ENCODE results near the gene PHF24. TPM values are rescaled to one million over a fixed set of nuclear protein-coding genes. Genes with fewer than 3 reads are reported as not detected.

PHF24 gene
- total and polyA plus RNA-seq, 2 of the 4 experiments (the other 2 are of a cell fraction) = 0.02 TPM; not detected in 1

DNA sequence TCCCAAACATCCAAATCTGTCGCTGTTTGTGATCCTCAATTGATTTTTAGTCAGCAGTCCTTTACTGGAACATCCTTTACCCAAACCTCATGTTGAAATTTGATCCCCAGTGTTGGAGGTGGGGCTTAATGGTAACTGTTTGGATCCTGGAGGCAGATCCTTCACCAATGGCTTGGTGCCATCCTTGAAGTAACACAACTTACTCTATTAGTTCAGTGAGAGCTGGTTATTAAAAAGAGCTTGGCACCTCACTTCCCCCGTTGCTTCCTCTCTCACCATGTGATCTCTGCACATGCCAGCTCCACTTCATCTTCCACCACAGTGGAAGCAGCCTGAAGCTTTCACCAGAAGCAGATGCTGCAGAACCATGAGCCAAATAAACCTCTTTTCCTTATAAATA is 71.8 kb downstream of the PHF24 start:
- in situ Hi-C loops (cut with MboI; ENCODE audit: low sequenced_read_pairs) = no loop called here
- Histone ChIP-seq H3K4me3 (ENCODE audit: insufficient read depth, low read depth, low read length) (no peak overlapping the region), H4K91ac (ENCODE audit: insufficient read depth, low read depth, low read length) (no peak overlapping the region), H3K9me1 (ENCODE audit: insufficient read depth, low read length) (peaks cover 8% of the 10 kb centered on the region; the same call in 1 of the 2 replicates), H2BK20ac (ENCODE audit: low read depth, low read length) (no peak overlapping the region), H3K27me3 (ENCODE audit: control insufficient read depth, insufficient read depth, low read length) (no peaks in the 10 kb centered on the region), H3K27ac (ENCODE audit: insufficient read depth, low read length) (no peak overlapping the region), H2AK9ac (replicated peaks; ENCODE audit: low read depth, low read length, poor library complexity) (no peak overlapping the region), H4K8ac (ENCODE audit: low read depth in 2 of 2, low read length in 2 of 2) (no peak overlapping the region), H3K9ac (ENCODE audit: low read depth, low read length) (no peak overlapping the region), H3K79me1 (ENCODE audit: low read depth in 1 of 2, low read length in 2 of 2) (no peaks in the 10 kb centered on the region), H4K5ac (ENCODE audit: low read depth, low read length) (no peak overlapping the region), H3K4ac (ENCODE audit: low read depth, low read length) (no peak overlapping the region), H3K18ac (ENCODE audit: low read depth, low read length) (no peak overlapping the region), H4K20me1 (ENCODE audit: insufficient read depth, low read length) (no peaks in the 10 kb centered on the region), H2BK5ac (ENCODE audit: low read depth, low read length, poor library complexity, severe bottlenecking) (no peak overlapping the region), H2BK15ac (ENCODE audit: low read depth, low read length) (no peak overlapping the region), H3K4me1 (ENCODE audit: control insufficient read depth, insufficient read depth, low read length) (peaks cover 7% of the 10 kb centered on the region), H3K23ac (ENCODE audit: low read depth, low read length) (no peak overlapping the region), H2BK120ac (ENCODE audit: low read depth, low read length) (no peak overlapping the region), H3K36me3 (ENCODE audit: control insufficient read depth, insufficient read depth, low read length) (no peaks in the 10 kb centered on the region), H3K4me2 (ENCODE audit: low read depth, low read length) (no peak overlapping the region), H3K56ac (ENCODE audit: extremely low read depth, insufficient read depth, low read length) (no peak overlapping the region), H3K9me3 (ENCODE audit: control insufficient read depth, insufficient read depth, low read length) (no peaks in the 10 kb centered on the region), H2AK5ac (ENCODE audit: low read depth, low read length) (no peak overlapping the region), H3K14ac (replicated peaks; ENCODE audit: low read depth, low read length) (no peak overlapping the region), H2AFZ (replicated peaks; ENCODE audit: low read length, poor library complexity) (no peak overlapping the region)
- dilution Hi-C loops (cut with HindIII; ENCODE audit: low sequenced_read_pairs, unreplicated experiment) = no loop called here
- CTCF ChIA-PET = no interaction called here
- WGBS, 2 experiments (ENCODE audit: extremely low coverage in 2 of 2, insufficient read length in 1 of 2) = no CpG with 5 or more reads among the region's 2 CpGs
- TF ChIP-seq POLR2A (IDR thresholded peaks at IDR 0.05; ENCODE audit: low read depth, low read length) = no peak
- TF ChIP-seq MAFK (IDR thresholded peaks at IDR 0.05; ENCODE audit: low read depth, low read length) = no peak
- no peak for TF ChIP-seq CHD1 (IDR thresholded peaks at IDR 0.05; ENCODE audit: low read depth, low read length)
- TF ChIP-seq MAZ (IDR thresholded peaks at IDR 0.05; ENCODE audit: borderline replicate concordance, low read depth, low read length) = no peak
- no peak for TF ChIP-seq CEBPB (IDR thresholded peaks at IDR 0.05; ENCODE audit: low read depth, low read length)
- TF ChIP-seq RFX5 (IDR thresholded peaks at IDR 0.05; ENCODE audit: low read depth, low read length) = no peak
- TF ChIP-seq RAD21 (IDR thresholded peaks at IDR 0.05; ENCODE audit: low read length) = no peak
- TF ChIP-seq RCOR1 (IDR thresholded peaks at IDR 0.05; ENCODE audit: insufficient replicate concordance, low read length) = no peak
- TF ChIP-seq NFE2L2 (IDR thresholded peaks at IDR 0.05; ENCODE audit: low read depth, low read length) = no peak
- no TSS peak for BruUV-seq (replicated peaks)
- DNase-seq (no peak), ATAC-seq (ENCODE audit: low read depth) (no peak)
- intact Hi-C loops (cut with micrococcal nuclease) = no loop called here
- POLR2A ChIA-PET (ENCODE audit: unreplicated experiment) = no interaction called here

Other genes with a start within 250 kb of the PHF24 start
- not detected in 2 replicates for gene CCL21, start 248.1 kb upstream of the PHF24 start, total RNA-seq (2012; rRNA removed)
- not detected in 2 replicates for gene CCL21, start 248.1 kb upstream of the PHF24 start, polyA plus RNA-seq (2012; rRNA removed)
- 11.7 and 14.9 TPM in 2 replicates for gene DNAJB5, start 31.5 kb downstream of the PHF24 start, total RNA-seq (2012; rRNA removed)
- gene DNAJB5, start 31.5 kb downstream of the PHF24 start, polyA plus RNA-seq (2012; rRNA removed) = 9.9 and 11.4 TPM in 2 replicates
- 492 and 516 TPM in 2 replicates for gene VCP, start 114.3 kb downstream of the PHF24 start, total RNA-seq (2012; rRNA removed)
- 291 and 292 TPM in 2 replicates for gene VCP, start 114.3 kb downstream of the PHF24 start, polyA plus RNA-seq (2012; rRNA removed)
- 13.9 and 16.1 TPM in 2 replicates for gene FANCG, start 121.7 kb downstream of the PHF24 start, total RNA-seq (2012; rRNA removed)
- gene FANCG, start 121.7 kb downstream of the PHF24 start, polyA plus RNA-seq (2012; rRNA removed) = 19.3 and 20.4 TPM in 2 replicates
- gene PIGO, start 138.3 kb downstream of the PHF24 start, total RNA-seq (2012; rRNA removed) = 8.1 and 9.3 TPM in 2 replicates
- 17.9 and 18.2 TPM in 2 replicates for gene PIGO, start 138.3 kb downstream of the PHF24 start, polyA plus RNA-seq (2012; rRNA removed)
- 232 and 250 TPM in 2 replicates for gene STOML2, start 144.8 kb downstream of the PHF24 start, total RNA-seq (2012; rRNA removed)
- 177 and 179 TPM in 2 replicates for gene STOML2, start 144.8 kb downstream of the PHF24 start, polyA plus RNA-seq (2012; rRNA removed)
- 12.0 and 13.3 TPM in 2 replicates for gene ATOSB, start 157.6 kb downstream of the PHF24 start, total RNA-seq (2012; rRNA removed)
- gene ATOSB, start 157.6 kb downstream of the PHF24 start, polyA plus RNA-seq (2012; rRNA removed) = 37.7 and 40.2 TPM in 2 replicates
- 12.2 and 14.3 TPM in 2 replicates for gene UNC13B, start 203.7 kb downstream of the PHF24 start, total RNA-seq (2012; rRNA removed)
- 6.5 and 7.5 TPM in 2 replicates for gene UNC13B, start 203.7 kb downstream of the PHF24 start, polyA plus RNA-seq (2012; rRNA removed)